ENCODE measurements around the gene JAZF1.

The JAZF1 gene

DNA sequence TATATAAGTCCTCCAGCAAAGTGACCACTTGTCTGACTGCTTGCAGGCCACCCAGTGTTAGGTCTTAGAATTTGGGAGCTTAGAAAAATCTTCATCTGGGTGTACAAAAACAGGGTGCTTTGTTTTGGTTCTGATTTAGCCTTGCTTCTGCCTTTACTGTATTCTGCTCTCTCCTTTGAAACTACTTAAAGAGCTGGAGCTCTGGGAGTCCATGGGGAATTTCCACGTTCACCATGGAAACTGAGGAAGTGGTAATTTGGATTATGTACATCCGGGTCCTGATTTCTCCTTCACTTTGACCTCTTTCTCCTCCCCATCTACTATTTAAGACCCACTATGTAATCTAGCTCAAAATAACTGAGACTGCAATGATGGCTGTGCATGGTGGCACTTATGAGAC, 103.0 kb downstream of the JAZF1 start:
- no peak for DNase-seq (ENCODE audit: low read depth)
- TF ChIP-seq, protein P1, sequence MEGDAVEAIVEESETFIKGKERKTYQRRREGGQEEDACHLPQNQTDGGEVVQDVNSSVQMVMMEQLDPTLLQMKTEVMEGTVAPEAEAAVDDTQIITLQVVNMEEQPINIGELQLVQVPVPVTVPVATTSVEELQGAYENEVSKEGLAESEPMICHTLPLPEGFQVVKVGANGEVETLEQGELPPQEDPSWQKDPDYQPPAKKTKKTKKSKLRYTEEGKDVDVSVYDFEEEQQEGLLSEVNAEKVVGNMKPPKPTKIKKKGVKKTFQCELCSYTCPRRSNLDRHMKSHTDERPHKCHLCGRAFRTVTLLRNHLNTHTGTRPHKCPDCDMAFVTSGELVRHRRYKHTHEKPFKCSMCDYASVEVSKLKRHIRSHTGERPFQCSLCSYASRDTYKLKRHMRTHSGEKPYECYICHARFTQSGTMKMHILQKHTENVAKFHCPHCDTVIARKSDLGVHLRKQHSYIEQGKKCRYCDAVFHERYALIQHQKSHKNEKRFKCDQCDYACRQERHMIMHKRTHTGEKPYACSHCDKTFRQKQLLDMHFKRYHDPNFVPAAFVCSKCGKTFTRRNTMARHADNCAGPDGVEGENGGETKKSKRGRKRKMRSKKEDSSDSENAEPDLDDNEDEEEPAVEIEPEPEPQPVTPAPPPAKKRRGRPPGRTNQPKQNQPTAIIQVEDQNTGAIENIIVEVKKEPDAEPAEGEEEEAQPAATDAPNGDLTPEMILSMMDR (conservative IDR thresholded peaks at IDR 0.05; ENCODE audit: low read length): 0 out of 2 replicates have a peak, but pooled peaks have one; percentile 7

DNA sequence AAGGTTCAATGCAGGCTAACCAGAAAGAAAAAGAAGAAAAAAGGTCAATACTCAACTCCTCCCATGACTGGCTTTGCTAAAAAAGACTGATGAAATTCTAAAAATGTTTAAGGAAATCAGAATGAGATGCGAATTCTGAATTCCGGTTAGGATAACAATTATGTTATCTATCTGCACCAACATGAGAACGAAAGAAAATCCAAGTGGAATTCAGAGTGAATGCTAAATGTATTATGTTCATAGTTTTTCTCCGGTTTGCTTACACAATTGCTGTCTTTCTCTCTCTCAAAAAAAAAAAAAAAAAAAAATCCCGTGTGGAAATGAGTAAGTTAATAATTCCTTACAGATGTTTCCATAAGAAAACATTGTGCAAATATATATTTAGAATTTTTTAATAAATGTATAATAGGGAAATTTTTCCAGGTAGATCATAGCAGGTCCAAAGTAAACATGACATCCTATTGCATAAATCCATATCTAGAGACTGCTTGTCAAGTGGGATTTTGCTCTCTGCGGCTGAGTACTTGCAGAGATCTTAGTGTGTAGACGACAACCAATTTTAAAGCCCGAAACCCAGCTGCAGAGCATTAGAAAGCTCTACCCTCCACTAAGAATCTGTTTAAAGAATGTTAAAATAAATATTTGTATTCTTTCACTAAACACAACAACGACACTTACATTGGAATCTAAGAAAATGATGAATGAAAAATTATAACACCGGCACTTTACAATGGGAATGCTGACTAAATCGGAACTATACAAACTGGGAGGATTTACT, 104.0 kb downstream of the JAZF1 start:
- no peak overlapping the region for H3K4me3 ChIP-seq (ENCODE audit: low read length)
- TF ChIP-seq, protein P1 (conservative IDR thresholded peaks at IDR 0.05; ENCODE audit: low read length): no peak
- DNase-seq (ENCODE audit: low read depth): peak; percentile 56

More for the DNA sequence above, 103.0 kb downstream of the JAZF1 start:
- no peak overlapping the region for H3K4me3 ChIP-seq (ENCODE audit: low read length)

DNA sequence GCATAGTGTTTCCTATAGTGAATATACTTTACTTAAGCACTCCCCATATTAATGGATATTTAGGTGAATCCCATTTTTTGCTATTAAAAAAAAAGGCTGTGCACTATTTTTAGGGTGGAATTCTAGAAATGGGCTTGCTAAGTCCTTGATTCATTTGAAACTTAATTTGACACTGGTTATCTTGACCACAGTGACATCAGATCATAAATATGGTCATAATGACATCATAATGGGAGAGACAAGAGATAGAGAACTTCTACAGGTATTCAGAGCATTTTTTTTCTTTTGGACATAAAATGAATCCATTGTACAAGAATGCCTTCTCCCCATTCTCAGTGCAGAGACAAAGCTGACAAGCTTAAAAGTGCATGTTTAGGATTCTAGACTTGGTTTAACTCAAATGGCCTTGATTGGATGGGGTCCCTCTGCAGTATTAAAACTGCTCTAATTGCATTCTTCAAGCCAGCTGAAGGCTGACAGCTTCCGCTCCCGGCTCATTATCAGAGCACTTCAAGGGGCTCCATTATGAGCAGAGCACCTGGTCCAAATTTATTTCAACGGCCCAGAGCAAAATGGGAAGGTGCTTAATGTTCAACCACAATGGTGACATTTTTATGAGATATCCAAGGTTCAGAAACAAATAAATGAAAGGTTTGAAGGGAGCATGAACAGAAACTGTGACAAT, 104.8 kb downstream of the JAZF1 start:
- DNase-seq (ENCODE audit: low read depth): no peak
- H3K4me3 ChIP-seq (ENCODE audit: low read length): no peak overlapping the region
- TF ChIP-seq, protein P1 (conservative IDR thresholded peaks at IDR 0.05; ENCODE audit: low read length): no peak

DNA sequence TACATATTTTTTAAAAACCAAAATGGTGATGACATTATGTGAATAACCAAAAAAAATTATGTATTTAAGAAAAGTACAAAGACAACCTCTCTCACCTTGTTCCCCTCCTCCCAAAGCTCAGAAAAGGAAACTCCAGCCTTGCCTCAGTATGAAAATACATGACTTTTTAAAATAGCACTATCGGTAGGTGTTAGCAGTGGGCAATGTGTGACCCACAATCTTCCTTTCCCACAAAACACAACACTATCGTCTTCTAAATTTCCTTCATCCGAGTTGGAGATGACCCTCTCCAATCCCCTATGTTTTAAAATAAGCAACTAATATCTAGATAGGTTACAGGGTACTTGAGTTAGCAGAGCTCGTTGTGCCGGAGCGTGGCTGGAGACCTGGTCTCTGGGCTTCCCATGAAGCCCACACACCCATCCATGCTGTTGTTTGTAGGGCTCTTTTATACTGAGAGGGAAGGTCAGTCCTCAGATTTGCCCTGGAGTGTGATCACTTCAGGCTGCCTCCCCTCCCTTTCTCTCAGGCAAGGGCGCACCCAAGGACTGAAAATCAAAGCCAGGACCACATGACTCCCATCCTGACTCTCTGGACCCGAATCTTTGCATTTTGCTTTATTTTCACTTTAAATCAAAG, 107.6 kb downstream of the JAZF1 start:
- no peak overlapping the region for H3K4me3 ChIP-seq (ENCODE audit: low read length)
- no peak for DNase-seq (ENCODE audit: low read depth)
- TF ChIP-seq, protein P1 (conservative IDR thresholded peaks at IDR 0.05; ENCODE audit: low read length): no peak

DNA sequence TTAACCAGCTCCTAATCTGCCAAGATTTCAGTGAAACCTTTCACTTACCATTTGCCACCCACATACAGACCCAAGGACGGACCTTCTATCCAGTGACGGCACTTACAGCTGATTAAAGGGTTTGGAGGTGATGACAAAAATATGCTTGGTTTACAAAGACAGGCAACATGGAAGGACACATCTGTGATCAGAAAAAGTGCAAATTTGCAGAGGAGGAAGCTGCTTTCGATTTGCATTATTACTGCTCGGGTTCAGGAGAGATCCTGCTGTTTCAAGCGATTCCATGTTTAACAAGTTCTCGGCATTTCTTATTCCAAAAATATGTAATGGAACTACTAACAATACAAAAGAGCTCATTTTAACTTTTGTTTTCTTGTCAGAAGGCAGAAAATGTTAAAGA, 109.0 kb downstream of the JAZF1 start:
- H3K4me3 ChIP-seq (ENCODE audit: low read length): peak overlapping the region; percentile 51
- TF ChIP-seq, protein P1 (conservative IDR thresholded peaks at IDR 0.05; ENCODE audit: low read length): no peak
- no peak for DNase-seq (ENCODE audit: low read depth)

DNA sequence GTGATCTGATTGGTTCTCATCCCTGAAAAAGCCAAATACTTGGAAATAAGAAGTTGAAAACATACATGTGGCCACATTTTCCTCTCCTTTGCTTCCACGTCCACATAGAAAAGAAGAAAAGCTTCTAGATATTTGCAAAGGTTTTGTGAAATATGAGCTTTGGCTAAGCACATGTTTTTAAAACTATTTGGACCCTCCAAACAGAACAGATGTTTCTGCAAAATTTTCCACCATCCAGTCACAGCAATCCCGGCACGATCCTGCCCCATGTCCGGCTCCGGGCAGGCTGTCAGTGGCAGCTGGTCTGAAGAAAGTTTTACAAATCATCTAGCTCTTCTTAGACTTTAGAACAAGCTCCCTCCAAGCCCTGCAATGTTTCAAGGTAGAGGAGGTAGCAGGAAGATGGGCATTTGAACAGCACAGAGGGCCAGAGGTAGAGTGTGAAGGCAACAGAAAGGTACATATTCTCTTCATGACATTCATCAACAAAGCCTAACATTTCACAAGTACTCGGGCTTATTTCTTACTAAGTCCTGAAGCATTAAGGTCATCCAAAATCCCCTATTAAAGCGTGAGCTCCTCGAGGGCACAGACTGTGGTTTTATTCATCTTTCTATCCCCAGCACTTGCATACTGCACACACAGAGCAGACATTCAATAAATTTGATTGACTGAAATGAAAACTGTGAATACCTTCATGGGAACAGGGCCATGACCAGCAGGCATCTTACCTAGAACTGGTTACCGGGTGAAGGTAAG, 110.1 kb downstream of the JAZF1 start:
- DNase-seq (ENCODE audit: low read depth): peak; percentile 72
- TF ChIP-seq, protein P1 (conservative IDR thresholded peaks at IDR 0.05; ENCODE audit: low read length): no peak
- H3K4me3 ChIP-seq (ENCODE audit: low read length): peak overlapping the region; percentile 25
